Mucosa of gallbladder (tissue), 1 donor: ENCODE results near the gene WDR12. TPM values are rescaled to one million over a fixed set of nuclear protein-coding genes. Genes with fewer than 3 reads are reported as not detected.
A peak's percentile ranks its signal among the peaks of the same experiment; 100 is the strongest.
"Not testable (repeated sequence)": the region's sequence is repeated elsewhere in the genome, so short reads cannot be mapped to it uniquely, and the experiment has no call there.

Source experiments
- DNase-seq: peaks from one replicate; pipeline ENCODE4 v3.0.0-alpha.2; 2020; ENCODE audit warnings: low spot score
- total RNA-seq: library from RNA; stranded (reverse); gene quantifications from one replicate; pipeline ENCODE4 v1.2.1, GENCODE V29; 2021
- donor health status: DM: no; HTN: no; CAD: no.

The WDR12 gene
- total RNA-seq: 24.4 TPM

DNA sequence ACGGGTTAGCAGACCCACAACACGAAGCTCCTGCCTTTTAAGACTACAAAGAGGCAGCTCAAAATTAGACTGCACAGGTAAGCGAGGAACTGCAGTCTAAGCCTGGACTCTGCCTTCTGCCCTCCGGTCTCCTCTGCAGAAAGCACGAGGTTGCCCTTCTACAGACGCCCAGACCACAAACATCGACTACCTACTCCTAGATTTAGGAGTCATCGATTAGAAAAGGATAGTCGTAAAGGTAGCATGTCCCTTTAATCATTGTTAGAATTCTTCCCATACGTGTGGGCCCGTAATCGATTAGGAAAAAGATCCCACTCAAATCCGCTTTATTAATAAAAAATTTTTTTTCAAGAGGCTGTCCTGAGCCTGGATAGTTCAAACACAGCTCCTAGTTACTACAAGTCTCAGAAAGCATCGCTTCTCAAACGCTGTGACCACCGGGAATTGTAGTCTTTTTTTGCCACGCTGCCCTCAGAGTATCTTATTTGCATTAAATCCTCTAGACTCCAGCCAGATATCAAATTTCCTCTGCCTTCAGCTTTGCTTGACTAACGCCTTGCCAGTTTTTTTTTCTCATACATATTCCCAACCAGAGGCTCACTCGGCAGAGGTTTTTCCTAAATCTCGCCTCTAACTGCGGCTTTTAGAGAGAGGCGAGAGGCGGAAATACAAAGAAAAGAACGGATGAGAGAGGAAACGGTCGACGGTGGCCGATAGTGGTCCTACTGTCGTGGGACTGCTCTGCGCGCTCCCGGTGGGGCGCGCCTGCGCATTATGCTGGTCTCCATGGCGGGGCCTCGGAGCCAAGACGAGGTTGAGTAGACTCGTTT is at the start of gene WDR12, which contains the start of gene CARF:
Gene WDR12 (minus strand): TSS at position 162 of the 830 bp plus-strand sequence. CDS start 197 bp downstream, outside the sequence.
Gene CARF (plus strand): TSS at position 764 of the 830 bp plus-strand sequence. CDS start 29,628 bp downstream, outside the sequence.
- peak; percentile 96 for DNase-seq

- DNase-seq: no peak
Observed at GRCh38 chr2:202960524-202960923, 49.1 kb upstream of the WDR12 start.

- no peak for DNase-seq
Observed at GRCh38 chr2:202950592-202950991, 39.1 kb upstream of the WDR12 start.

DNA sequence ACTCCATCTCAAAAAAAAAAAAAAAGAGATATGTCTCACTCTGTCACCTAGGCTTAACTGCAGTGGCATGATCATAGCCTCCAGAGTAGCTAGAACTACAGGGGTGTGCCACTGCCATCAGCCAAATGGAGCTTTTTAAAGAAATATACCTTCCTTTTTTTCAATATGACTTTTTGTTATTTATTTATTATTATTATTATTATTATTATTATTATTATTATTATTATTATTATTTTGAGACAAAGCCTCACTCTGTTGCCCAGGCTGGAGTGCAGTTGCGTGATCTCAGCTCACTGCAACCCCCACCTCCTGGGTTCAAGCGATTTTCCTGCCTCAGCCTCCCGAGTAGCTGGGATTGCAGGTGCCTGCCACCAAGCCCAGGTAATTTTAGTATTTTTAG is 37.9 kb upstream of the WDR12 start:
- not testable (repeated sequence) for DNase-seq

DNA sequence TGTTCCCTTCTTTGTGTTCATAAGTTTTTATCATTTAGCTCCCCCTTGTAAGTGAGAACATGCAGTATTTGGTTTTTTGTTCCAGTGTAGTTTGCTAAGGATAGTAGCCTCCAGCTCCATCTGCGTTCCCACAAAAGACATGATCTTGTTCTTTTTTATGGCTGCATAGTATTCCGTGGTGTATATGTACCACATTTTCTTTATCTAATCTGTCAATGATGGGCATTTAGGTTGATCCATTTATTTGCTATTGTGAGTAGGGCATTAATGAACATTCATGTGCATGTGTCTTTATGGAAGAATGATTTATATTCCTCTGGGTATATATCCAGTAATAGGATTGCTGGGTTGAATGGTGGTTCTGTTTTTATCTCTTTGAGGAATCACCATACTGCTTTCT is 34.0 kb upstream of the WDR12 start:
- no peak for DNase-seq

GRCh38 chr2:202944816-202945215 is 33.3 kb upstream of the WDR12 start:
- no peak for DNase-seq

GRCh38 chr2:202944408-202944807 is 32.9 kb upstream of the WDR12 start:
- no peak for DNase-seq

- no peak for DNase-seq
Observed at GRCh38 chr2:202941771-202942170, 30.3 kb upstream of the WDR12 start.

- no peak for DNase-seq
Observed at GRCh38 chr2:202938960-202939359, 27.5 kb upstream of the WDR12 start.

- DNase-seq: no peak
Observed at GRCh38 chr2:202934456-202934855, 23.0 kb upstream of the WDR12 start.

GRCh38 chr2:202933958-202934357 is 22.5 kb upstream of the WDR12 start:
- DNase-seq: no peak

DNA sequence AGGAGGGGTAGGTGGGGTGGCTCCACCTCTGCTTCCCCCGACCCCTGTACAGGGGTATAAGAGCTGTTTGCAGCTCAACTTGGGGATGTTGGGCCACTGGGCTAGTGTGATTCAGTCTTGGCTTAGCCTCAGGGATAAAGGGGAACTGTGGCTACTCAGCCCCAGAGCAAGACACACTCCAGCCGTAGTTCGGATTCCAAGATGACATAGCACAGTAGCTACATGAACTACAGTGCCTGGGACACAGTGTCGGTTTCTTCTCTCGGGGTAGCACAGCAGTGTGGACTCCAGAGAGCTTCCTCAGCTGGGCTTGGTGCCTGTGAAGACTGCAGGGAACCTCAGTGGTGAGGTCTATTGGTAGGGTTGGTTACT is 21.7 kb upstream of the WDR12 start:
- no peak for DNase-seq

GRCh38 chr2:202932425-202933138 is 21.1 kb upstream of the WDR12 start:
- DNase-seq: no peak

DNA sequence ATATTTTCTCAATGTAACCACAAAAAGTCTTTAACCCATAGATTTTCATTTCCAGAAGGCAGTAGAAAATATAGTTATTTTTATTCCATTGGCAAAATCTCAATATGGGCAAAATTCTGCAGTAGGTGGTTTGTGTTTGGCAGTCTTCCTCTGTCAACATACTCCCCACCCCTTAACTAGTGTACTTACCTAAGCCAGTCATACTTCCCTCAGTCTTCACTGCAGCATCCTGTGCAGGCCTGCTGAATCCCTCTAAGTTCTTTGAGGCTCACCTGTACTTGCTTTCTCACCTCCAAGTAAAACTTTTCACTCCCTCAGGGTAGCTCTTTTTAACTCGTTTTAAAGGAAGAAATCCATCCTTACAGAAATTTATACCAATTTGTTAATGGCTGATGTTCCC is 7.4 kb upstream of the WDR12 start:
- DNase-seq: no peak

DNA sequence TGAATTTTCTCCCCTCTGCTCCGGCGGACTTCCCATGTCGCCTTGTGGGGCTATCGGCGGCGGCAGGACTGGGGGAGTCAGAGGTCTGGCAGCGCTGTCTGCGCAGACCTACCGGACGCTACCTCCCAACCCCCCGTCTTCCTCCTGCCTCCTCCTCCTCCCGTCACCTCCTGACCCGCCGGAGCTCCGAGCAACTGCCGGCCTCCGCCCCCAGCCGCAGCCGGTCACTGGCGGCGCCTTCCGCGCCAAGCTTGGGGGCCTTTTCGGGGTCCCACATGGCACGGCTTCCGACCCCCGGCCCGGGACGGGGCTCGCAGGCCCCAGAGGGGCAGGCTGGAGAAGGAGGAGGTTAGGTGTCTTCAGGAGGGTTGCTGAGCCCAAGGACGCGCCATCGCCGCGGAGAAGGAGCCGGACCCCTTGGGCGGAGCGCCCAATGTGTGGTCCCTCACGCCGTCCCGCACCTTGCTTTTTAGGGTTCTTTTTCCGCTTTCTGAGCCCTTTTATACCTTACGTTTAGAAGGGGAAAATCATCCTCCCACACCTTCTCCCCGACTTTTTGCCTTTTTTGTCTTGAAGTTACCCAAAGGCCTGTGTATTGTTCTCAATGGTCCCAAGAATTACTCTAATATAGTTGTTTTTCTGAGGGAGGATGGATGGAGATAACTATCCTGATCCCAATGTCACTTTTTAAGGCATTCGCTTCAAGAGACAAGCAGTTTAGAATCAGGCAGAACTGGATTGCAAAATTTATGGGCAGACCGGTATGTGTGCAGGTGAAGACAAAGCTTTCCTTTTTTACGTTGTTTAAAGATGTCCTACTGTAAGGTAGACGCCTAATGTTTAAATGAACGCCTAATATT is 1.1 kb upstream of the WDR12 start:
- DNase-seq: not testable (repeated sequence)

DNA sequence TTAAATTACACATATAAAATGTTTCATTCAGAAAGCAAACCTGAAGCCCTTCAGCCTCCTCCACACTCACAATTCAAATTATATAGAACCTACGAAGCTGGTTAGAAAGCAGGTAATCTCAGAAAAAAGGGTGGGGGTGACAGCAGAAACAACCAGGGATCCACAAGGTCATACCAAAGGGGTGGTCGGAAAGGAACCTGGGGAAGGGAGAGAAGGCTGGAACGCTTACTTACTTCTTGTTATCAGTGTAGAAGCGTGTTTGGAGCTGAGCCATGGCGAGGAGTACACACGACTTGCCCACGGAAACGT is 316 bp downstream of the WDR12 start:
- DNase-seq: no peak

- no peak for DNase-seq
Observed at GRCh38 chr2:202910698-202911097, 775 bp downstream of the WDR12 start.

GRCh38 chr2:202910250-202910649 is 1.2 kb downstream of the WDR12 start:
- DNase-seq: not testable (repeated sequence)

GRCh38 chr2:202909394-202910192 is 1.9 kb downstream of the WDR12 start:
- no peak for DNase-seq

DNA sequence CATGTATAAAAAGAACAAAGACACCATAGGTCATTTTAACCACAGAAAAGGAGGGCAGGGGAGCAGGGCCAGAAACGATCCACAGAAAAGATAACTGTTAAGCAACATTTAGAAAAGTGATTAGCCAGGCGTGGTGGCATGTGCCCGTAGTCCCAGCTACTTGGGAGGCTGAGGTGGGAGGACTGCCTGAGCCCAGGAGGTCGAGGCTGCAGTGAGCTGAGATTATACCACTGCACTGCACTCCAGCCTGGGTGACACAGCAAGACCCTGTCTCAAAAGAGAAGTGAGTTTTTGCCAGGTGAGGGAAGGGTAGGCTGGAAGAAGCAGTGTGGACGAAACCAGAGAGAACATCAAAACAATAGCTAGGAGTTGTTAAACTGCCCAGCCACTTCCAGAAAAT is 3.3 kb downstream of the WDR12 start:
- DNase-seq: no peak

DNA sequence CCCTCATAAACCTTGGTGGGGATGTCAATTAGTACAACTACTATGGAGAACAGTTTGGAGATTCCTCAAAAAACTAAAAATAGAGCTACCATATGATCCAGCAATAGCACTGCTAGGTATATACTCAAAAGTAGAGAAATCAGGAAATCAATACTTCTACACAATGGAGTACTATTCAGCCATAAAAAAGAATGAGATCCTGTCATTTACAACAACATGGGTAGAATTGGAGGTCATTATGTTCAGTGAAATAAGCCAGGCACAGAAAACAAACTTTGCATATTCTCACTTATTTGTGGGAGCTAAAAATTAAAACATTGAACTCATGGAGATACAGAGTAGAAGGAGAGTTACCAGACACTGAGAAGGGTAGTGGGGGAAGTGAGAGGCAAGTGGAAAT is 6.0 kb downstream of the WDR12 start:
- not testable (repeated sequence) for DNase-seq
